T-helper 2 cell treated with Interferon-gamma antibody and Interleukin-4, amounts not matched to agents 5 μg/mL and 100 μg/mL, for 36 hours (primary cell): ENCODE results near the gene WDSUB1.

ENCODE experiments used
- DNase-seq: peaks from one replicate; pipeline ENCODE4 v3.0.0; 2021; ENCODE audit warnings: low spot score
- H3K27ac Mint-ChIP-seq: one replicate; pipeline ENCODE4 v1.8.0; 2021; ENCODE audit warnings: mild to moderate bottlenecking, mixed read lengths
- H3K27me3 Mint-ChIP-seq: one replicate; pipeline ENCODE4 v1.8.0; 2021; ENCODE audit warnings: low read depth, mixed read lengths
- H3K36me3 Mint-ChIP-seq: one replicate; pipeline ENCODE4 v1.8.0; 2021; ENCODE audit warnings: low read depth, mixed read lengths
- H3K4me1 Mint-ChIP-seq: one replicate; pipeline ENCODE4 v1.8.0; 2021; ENCODE audit warnings: low read depth, mixed read lengths
- H3K4me3 Mint-ChIP-seq: one replicate; pipeline ENCODE4 v1.8.0; 2022; ENCODE audit warnings: mild to moderate bottlenecking, moderate library complexity, mixed read lengths
- H3K9me3 Mint-ChIP-seq: one replicate; pipeline ENCODE4 v1.8.0; 2021; ENCODE audit warnings: mixed read lengths

The WDSUB1 gene

GRCh38 chr2:159225025-159226016, 61.2 kb downstream of the WDSUB1 start:
- Mint-ChIP-seq H3K4me1 (peaks cover 2% of the 10 kb centered on the region), H3K27ac (no peak overlapping the region), H3K27me3 (no peaks in the 10 kb centered on the region), H3K9me3 (no peaks in the 10 kb centered on the region), H3K36me3 (no peaks in the 10 kb centered on the region), H3K4me3 (no peak overlapping the region)
- DNase-seq = no peak

- H3K27ac Mint-ChIP-seq = no peak overlapping the region
- peaks cover 2% of the 10 kb centered on the region for H3K4me1 Mint-ChIP-seq
Measured at GRCh38 chr2:159224061-159224813, 62.3 kb downstream of the WDSUB1 start.

GRCh38 chr2:159219394-159219998, 67.0 kb downstream of the WDSUB1 start:
- Mint-ChIP-seq H3K27me3 (no peaks in the 10 kb centered on the region), H3K9me3 (no peaks in the 10 kb centered on the region), H3K4me3 (no peak overlapping the region), H3K4me1 (no peaks in the 10 kb centered on the region), H3K27ac (no peak overlapping the region), H3K36me3 (no peaks in the 10 kb centered on the region)
- no peak for DNase-seq

More at GRCh38 chr2:159224061-159224813, 62.3 kb downstream of the WDSUB1 start:
- H3K4me3 Mint-ChIP-seq = no peak overlapping the region
- H3K9me3 Mint-ChIP-seq = no peaks in the 10 kb centered on the region
- DNase-seq = no peak
- H3K36me3 Mint-ChIP-seq = no peaks in the 10 kb centered on the region
- H3K27me3 Mint-ChIP-seq = no peaks in the 10 kb centered on the region

- Mint-ChIP-seq H3K36me3 (no peaks in the 10 kb centered on the region), H3K9me3 (no peaks in the 10 kb centered on the region), H3K27me3 (no peaks in the 10 kb centered on the region), H3K4me3 (no peak overlapping the region), H3K4me1 (no peaks in the 10 kb centered on the region), H3K27ac (no peak overlapping the region)
- DNase-seq = no peak
Measured at GRCh38 chr2:159218389-159218788, 68.1 kb downstream of the WDSUB1 start.

- DNase-seq = no peak
- Mint-ChIP-seq H3K4me3 (no peak overlapping the region), H3K9me3 (no peaks in the 10 kb centered on the region), H3K36me3 (no peaks in the 10 kb centered on the region), H3K4me1 (no peaks in the 10 kb centered on the region), H3K27ac (no peak overlapping the region), H3K27me3 (no peaks in the 10 kb centered on the region)
Measured at GRCh38 chr2:159217676-159218075, 68.8 kb downstream of the WDSUB1 start.

GRCh38 chr2:159215116-159215515, 71.4 kb downstream of the WDSUB1 start:
- Mint-ChIP-seq H3K4me1 (peaks cover 3% of the 10 kb centered on the region), H3K27ac (no peak overlapping the region), H3K36me3 (no peaks in the 10 kb centered on the region), H3K27me3 (peaks cover 1% of the 10 kb centered on the region), H3K4me3 (no peak overlapping the region), H3K9me3 (no peaks in the 10 kb centered on the region)
- no peak for DNase-seq

GRCh38 chr2:159214325-159214865, 72.1 kb downstream of the WDSUB1 start:
- Mint-ChIP-seq H3K27ac (no peak overlapping the region), H3K4me3 (no peak overlapping the region), H3K27me3 (peaks cover 2% of the 10 kb centered on the region), H3K36me3 (no peaks in the 10 kb centered on the region), H3K4me1 (peaks cover 8% of the 10 kb centered on the region), H3K9me3 (no peaks in the 10 kb centered on the region)
- DNase-seq = no peak

- DNase-seq = no peak
- Mint-ChIP-seq H3K36me3 (no peaks in the 10 kb centered on the region), H3K4me1 (peaks cover 8% of the 10 kb centered on the region), H3K27ac (no peak overlapping the region), H3K4me3 (no peak overlapping the region), H3K9me3 (no peaks in the 10 kb centered on the region), H3K27me3 (peaks cover 2% of the 10 kb centered on the region)
Measured at GRCh38 chr2:159213296-159213695, 73.2 kb downstream of the WDSUB1 start.

- Mint-ChIP-seq H3K27ac (no peak overlapping the region), H3K4me1 (peaks cover 8% of the 10 kb centered on the region), H3K9me3 (no peaks in the 10 kb centered on the region), H3K27me3 (peaks cover 2% of the 10 kb centered on the region), H3K36me3 (no peaks in the 10 kb centered on the region), H3K4me3 (no peak overlapping the region)
- no peak for DNase-seq
Measured at GRCh38 chr2:159211447-159212396, 74.8 kb downstream of the WDSUB1 start.

- Mint-ChIP-seq H3K27me3 (peaks cover 2% of the 10 kb centered on the region), H3K27ac (no peak overlapping the region), H3K4me3 (no peak overlapping the region), H3K9me3 (no peaks in the 10 kb centered on the region), H3K36me3 (no peaks in the 10 kb centered on the region), H3K4me1 (peaks cover 8% of the 10 kb centered on the region)
- no peak for DNase-seq
Measured at GRCh38 chr2:159209341-159210306, 76.9 kb downstream of the WDSUB1 start.

GRCh38 chr2:159208438-159208837, 78.1 kb downstream of the WDSUB1 start:
- no peak overlapping the region for H3K4me3 Mint-ChIP-seq
- H3K27ac Mint-ChIP-seq = no peak overlapping the region
- no peaks in the 10 kb centered on the region for H3K9me3 Mint-ChIP-seq
- peaks cover 2% of the 10 kb centered on the region for H3K27me3 Mint-ChIP-seq
- DNase-seq = no peak
- H3K4me1 Mint-ChIP-seq = peaks cover 8% of the 10 kb centered on the region
- H3K36me3 Mint-ChIP-seq = no peaks in the 10 kb centered on the region

- peaks cover 2% of the 10 kb centered on the region for H3K27me3 Mint-ChIP-seq
- peaks cover 8% of the 10 kb centered on the region for H3K4me1 Mint-ChIP-seq
- DNase-seq = no peak
- H3K4me3 Mint-ChIP-seq = no peak overlapping the region
- H3K27ac Mint-ChIP-seq = no peak overlapping the region
- no peaks in the 10 kb centered on the region for H3K9me3 Mint-ChIP-seq
- no peaks in the 10 kb centered on the region for H3K36me3 Mint-ChIP-seq
Measured at GRCh38 chr2:159206736-159207380, 79.6 kb downstream of the WDSUB1 start.
